Hepatocyte (in vitro differentiated cells): ENCODE results near the gene PARP2. TPM values are rescaled to one million over a fixed set of nuclear protein-coding genes. Genes with fewer than 3 reads are reported as not detected.

Source experiments
- DNase-seq: peaks from one replicate; pipeline ENCODE4 v3.0.0-alpha.2; 2016; ENCODE audit warnings: low spot score
- H2AFZ ChIP-seq: fragments of 200-600 bp; sonication (generic); 2 replicates; pipeline ENCODE4 v1.6.0; 2016; ENCODE audit warnings: antibody characterized with exemption, mild to moderate bottlenecking
- H3K27ac ChIP-seq: fragments of 200-600 bp; sonication (generic); 2 replicates; pipeline ENCODE4 v1.5.1; 2016; ENCODE audit warnings: mild to moderate bottlenecking
- H3K27me3 ChIP-seq: fragments of 200-600 bp; sonication (generic); 2 replicates; pipeline ENCODE4 v1.6.1; 2016
- H3K36me3 ChIP-seq: fragments of 200-600 bp; sonication (generic); replicated peaks from 2 replicates; pipeline ENCODE4 v1.5.1; 2016; ENCODE audit warnings: low read depth; ENCODE audit not compliant: insufficient read depth
- H3K4me1 ChIP-seq: fragments of 200-600 bp; sonication (generic); 2 replicates; pipeline ENCODE4 v1.5.1; 2016; ENCODE audit warnings: mild to moderate bottlenecking, moderate library complexity; ENCODE audit not compliant: insufficient read depth
- H3K4me2 ChIP-seq: fragments of 200-600 bp; sonication (generic); 2 replicates; pipeline ENCODE4 v1.6.0; 2016
- H3K4me3 ChIP-seq: fragments of 200-600 bp; sonication (generic); 2 replicates; pipeline ENCODE4 v1.5.1; 2016; ENCODE audit warnings: mild to moderate bottlenecking
- H3K79me2 ChIP-seq: fragments of 200-600 bp; sonication (generic); 2 replicates; pipeline ENCODE4 v1.6.0; 2017; ENCODE audit warnings: mild to moderate bottlenecking
- H3K9me2 ChIP-seq: fragments of 200-600 bp; sonication (generic); replicated peaks from 2 replicates; pipeline ENCODE4 v1.6.0; 2017; ENCODE audit warnings: mild to moderate bottlenecking; ENCODE audit not compliant: insufficient read depth
- H3K9me3 ChIP-seq: fragments of 200-600 bp; sonication (generic); 2 replicates; pipeline ENCODE4 v1.5.1; 2016; ENCODE audit warnings: low read depth, mild to moderate bottlenecking
- H4K20me1 ChIP-seq: fragments of 200-600 bp; sonication (generic); 2 replicates; pipeline ENCODE4 v1.6.0; 2016; ENCODE audit warnings: mild to moderate bottlenecking; ENCODE audit not compliant: insufficient read depth, poor library complexity, severe bottlenecking
- CTCF ChIP-seq: fragments of 200-600 bp; sonication (generic); IDR thresholded peaks from 2 replicates; pipeline ENCODE4 v1.5.1; 2016; ENCODE audit warnings: antibody characterized with exemption, mild to moderate bottlenecking; ENCODE audit not compliant: poor library complexity
- EZH2 ChIP-seq: fragments of 200-600 bp; sonication (generic); IDR thresholded peaks from 2 replicates; pipeline ENCODE4 v1.6.1; 2016; ENCODE audit warnings: antibody characterized with exemption, mild to moderate bottlenecking, borderline replicate concordance
- EZH2phosphoT487 ChIP-seq: fragments of 200-600 bp; sonication (generic); IDR thresholded peaks from one replicate; pipeline ENCODE4 v1.6.1; 2018; ENCODE audit warnings: antibody characterized with exemption, mild to moderate bottlenecking, low read depth, moderate library complexity; ENCODE audit not compliant: unreplicated experiment, severe bottlenecking
- WGBS: methylation state at CpG from one replicate; pipeline ENCODE4 v1.1.6; 2016; ENCODE audit warnings: low lambda C conversion rate; ENCODE audit errors: missing lambda C conversion rate; 5-methylcytosine and 5-hydroxymethylcytosine counted together
- polyA plus RNA-seq: library from polyadenylated mRNA; unstranded; fragments of >200 nt; fragmentation: Nextera tagmentation; extraction: Ambion mirVana; gene quantifications from 2 replicates; pipeline ENCODE4 v1.2.1, GENCODE V29; 2016
- total RNA-seq: library from RNA; depleted of rRNA; stranded (reverse); fragments of >200 nt; gene quantifications from 2 replicates; pipeline ENCODE4 v1.2.3, GENCODE V29; 2014

Gene PARP2
- total and polyA plus RNA-seq, 2 experiments from 2014 or later, result 13.9 to 23.4 TPM

DNA sequence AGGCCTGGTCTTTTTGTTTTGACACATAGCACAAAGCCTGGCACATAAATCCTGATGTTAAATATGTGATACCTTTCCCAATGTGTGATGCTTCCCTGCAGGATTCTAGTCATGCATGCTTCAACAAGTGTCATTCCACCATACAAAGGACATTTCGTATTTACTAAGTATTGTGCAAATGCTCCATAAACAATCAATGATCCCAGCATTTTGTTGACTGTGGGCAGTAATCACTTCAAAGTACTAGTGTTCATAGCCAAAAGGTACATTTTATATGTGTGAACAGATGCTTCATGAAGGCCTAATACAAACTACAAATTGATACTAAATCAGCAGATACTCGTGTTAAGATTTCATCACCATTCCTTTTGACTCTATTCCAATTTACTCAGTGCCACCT, 14.7 kb upstream of the PARP2 start:
- Histone ChIP-seq H3K27ac (no peak overlapping the region), H3K9me2 (no peaks in the 10 kb centered on the region), H4K20me1 (no peaks in the 10 kb centered on the region), H3K9me3 (no peaks in the 10 kb centered on the region), H3K27me3 (no peaks in the 10 kb centered on the region), H3K4me2 (no peak overlapping the region), H3K36me3 (no peaks in the 10 kb centered on the region), H3K4me1 (peaks cover 3% of the 10 kb centered on the region), H2AFZ (no peak overlapping the region), H3K79me2 (peaks cover 61% of the 10 kb centered on the region), H3K4me3 (no peak overlapping the region)
- TF ChIP-seq EZH2, result no peak
- no peak for TF ChIP-seq CTCF
- no peak for TF ChIP-seq EZH2phosphoT487
- WGBS, result 69% methylated on average over 2 of the region's 2 CpGs
- DNase-seq, result no peak

DNA sequence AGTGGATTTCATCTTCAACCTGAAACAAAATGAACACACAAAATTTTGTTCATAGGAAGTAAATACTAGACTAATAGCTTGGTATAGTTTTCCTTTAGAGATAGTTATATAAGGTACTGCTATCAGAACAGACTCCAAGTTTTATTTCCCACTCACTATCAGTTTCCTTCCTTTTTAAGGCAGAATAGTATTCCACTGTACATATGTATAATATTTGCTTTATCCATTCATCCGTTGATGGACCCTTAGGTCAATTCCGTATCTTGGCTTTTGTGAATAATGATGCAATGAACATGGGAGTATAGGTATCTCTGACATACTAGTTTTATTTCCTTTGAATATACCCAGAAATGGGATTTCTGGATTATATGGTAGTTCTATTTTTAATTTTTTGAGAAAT, 14.1 kb upstream of the PARP2 start:
- Histone ChIP-seq H3K27me3 (no peaks in the 10 kb centered on the region), H3K27ac (no peak overlapping the region), H2AFZ (no peak overlapping the region), H4K20me1 (no peaks in the 10 kb centered on the region), H3K9me2 (no peaks in the 10 kb centered on the region), H3K4me1 (peaks cover 4% of the 10 kb centered on the region), H3K79me2 (peaks cover 59% of the 10 kb centered on the region), H3K9me3 (no peaks in the 10 kb centered on the region), H3K4me2 (no peak overlapping the region), H3K4me3 (no peak overlapping the region), H3K36me3 (no peaks in the 10 kb centered on the region)
- no peak for TF ChIP-seq CTCF
- TF ChIP-seq EZH2phosphoT487, result no peak
- no peak for TF ChIP-seq EZH2
- WGBS, result 91% methylated on average over 2 of the region's 2 CpGs
- DNase-seq, result no peak

GRCh38 chr14:20331053-20331613, 12.3 kb upstream of the PARP2 start:
- peaks cover 4% of the 10 kb centered on the region for H3K4me1 ChIP-seq
- no peak for TF ChIP-seq CTCF
- no peak for TF ChIP-seq EZH2phosphoT487
- TF ChIP-seq EZH2, result no peak
- no peak overlapping the region for H3K4me3 ChIP-seq
- H4K20me1 ChIP-seq, result no peaks in the 10 kb centered on the region
- no peaks in the 10 kb centered on the region for H3K9me2 ChIP-seq
- 44% methylated on average over 2 of the region's 2 CpGs for WGBS
- no peak overlapping the region for H3K27ac ChIP-seq
- peak overlapping the region; percentile 79 for H3K4me2 ChIP-seq
- H3K9me3 ChIP-seq, result no peaks in the 10 kb centered on the region
- H3K79me2 ChIP-seq, result peaks cover 53% of the 10 kb centered on the region
- no peak overlapping the region for H2AFZ ChIP-seq
- H3K27me3 ChIP-seq, result no peaks in the 10 kb centered on the region
- no peaks in the 10 kb centered on the region for H3K36me3 ChIP-seq
- no peak for DNase-seq

DNA sequence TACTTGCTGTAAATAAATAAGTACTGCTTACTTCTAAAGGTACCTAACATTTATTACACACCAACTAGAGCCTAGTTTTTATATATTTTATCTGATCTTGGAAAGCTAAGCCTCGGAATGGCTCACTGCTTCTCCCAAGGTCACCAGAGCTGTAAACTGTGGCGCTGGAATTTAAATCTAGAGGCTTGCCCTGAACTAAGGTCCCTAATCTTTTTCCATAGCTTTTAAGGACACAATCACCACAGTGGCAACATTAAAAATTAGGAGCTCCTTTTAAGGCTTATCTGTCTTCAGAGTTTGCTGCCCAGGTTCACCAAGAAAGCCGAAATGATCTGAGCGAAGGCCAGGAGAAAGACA, 11.0 kb upstream of the PARP2 start:
- WGBS, result 0% methylated on average over 4 of the region's 4 CpGs
- peaks cover 44% of the 10 kb centered on the region for H3K79me2 ChIP-seq
- peak; percentile 56 for DNase-seq
- H3K4me2 ChIP-seq, result peak overlapping the region; percentile 79
- peak overlapping the region; percentile 40 for H2AFZ ChIP-seq
- H3K4me1 ChIP-seq, result peaks cover 4% of the 10 kb centered on the region
- H3K36me3 ChIP-seq, result no peaks in the 10 kb centered on the region
- no peaks in the 10 kb centered on the region for H3K9me3 ChIP-seq
- H3K27me3 ChIP-seq, result no peaks in the 10 kb centered on the region
- H3K9me2 ChIP-seq, result no peaks in the 10 kb centered on the region
- no peaks in the 10 kb centered on the region for H4K20me1 ChIP-seq
- TF ChIP-seq EZH2 (no peak), CTCF (no peak), EZH2phosphoT487 (no peak)
- peak overlapping the region; percentile 67 for H3K4me3 ChIP-seq
- peak overlapping the region; percentile 89 for H3K27ac ChIP-seq
